NOMO-1 treated with dmso at 0.1 percent for 144 hours (cell line): ENCODE results near the gene RFX1.
"Not testable (repeated sequence)": the region's sequence is repeated elsewhere in the genome, so short reads cannot be mapped to it uniquely, and the experiment has no call there.

ENCODE experiments used
- DNase-seq: peaks from one replicate; lab custom pipeline; 2025; ENCODE audit not compliant: unreplicated experiment; lab: John Stamatoyannopoulos, UW

RFX1 gene

DNA sequence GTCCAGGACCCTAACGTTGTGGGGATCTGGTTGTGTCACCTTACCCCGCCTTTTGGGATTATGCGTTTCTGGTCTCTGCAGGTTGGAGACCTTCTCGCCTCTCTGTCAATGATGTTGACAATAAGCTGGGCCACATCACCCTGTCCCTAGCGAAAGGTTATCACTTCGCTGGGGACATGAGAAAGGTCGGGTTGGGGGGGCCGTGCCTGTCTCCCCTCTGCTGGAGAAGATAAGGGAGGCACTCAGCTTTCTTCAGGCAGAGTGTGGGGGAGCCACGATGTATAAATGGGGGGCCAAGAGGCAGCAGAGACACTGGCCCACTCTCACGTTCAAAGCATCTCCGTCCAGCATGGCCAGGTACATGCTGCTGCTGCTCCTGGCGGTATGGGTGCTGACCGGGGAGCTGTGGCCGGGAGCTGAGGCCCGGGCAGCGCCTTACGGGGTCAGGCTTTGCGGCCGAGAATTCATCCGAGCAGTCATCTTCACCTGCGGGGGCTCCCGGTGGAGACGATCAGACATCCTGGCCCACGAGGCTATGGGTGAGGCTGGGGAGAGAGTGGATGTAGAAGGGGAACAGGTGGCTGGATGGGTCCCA, 21.8 kb upstream of the RFX1 start, which contains the start of gene RLN3:
Gene RLN3, plus strand, starts transcription at position 293 of the 595 bp plus-strand sequence. Its CDS starts 57 bp downstream, at position 350.
- DNase-seq = no peak

GRCh38 chr19:14026652-14027192, 20.6 kb upstream of the RFX1 start:
- not testable (repeated sequence) for DNase-seq

- DNase-seq = peak; percentile 75
Measured at GRCh38 chr19:14023404-14024235, 17.5 kb upstream of the RFX1 start.

- DNase-seq = no peak
Measured at GRCh38 chr19:14022469-14022868, 16.3 kb upstream of the RFX1 start.

DNA sequence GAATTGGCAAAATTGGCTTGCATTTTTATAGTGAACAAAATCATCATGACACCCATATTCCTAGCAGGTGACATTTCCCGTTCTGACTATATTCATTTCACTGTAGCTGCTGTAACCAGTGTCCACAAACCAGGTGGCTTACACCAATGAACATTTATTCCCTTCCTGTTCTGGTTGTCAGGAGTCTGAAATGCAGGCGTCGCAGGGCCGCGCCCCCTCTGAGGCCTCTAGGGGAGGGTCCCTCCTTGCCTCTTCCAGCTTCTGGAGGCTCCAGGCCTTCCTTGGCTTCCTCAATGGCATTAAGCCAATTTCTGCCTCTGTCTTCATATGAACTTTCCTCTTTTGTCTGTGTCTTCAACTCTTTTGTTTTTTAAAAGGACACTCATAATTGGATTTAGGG, 15.4 kb upstream of the RFX1 start:
- no peak for DNase-seq

DNA sequence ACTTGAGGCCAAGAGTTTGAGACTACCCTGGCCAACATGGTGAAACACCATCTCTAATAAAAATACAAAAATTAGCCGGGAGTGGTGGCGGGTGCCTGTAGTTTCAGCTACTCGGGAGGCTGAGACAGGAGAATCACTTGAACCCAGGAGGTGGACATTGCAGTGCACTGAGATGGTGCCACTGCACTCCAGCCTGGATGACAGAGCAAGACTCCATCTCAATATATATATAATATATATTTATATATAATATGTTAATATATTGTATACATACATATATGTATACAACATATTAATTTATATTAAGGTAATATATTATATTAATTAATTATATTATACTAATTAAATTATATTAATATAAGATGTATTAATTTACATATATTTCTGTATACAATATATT, 13.6 kb upstream of the RFX1 start:
- not testable (repeated sequence) for DNase-seq

DNA sequence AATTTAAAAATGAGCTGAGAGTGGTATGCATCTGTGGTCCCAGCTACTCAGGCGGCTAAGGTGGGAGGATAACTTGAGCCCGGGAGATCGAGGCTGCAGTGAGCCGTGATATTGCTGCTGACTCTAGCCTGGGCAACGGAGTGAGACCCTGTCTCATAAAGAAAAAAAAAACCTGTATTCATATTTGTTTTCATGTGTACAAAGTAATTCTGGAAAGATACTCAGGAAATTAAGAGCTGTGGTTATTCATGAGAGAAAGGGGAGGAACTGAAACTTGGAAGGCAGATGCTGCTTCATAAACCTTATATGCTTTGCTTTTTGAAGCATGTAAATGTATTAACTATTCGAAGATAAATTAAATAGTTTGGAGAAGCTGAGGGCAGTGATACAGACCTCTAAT, 13.0 kb upstream of the RFX1 start:
- DNase-seq = no peak

DNA sequence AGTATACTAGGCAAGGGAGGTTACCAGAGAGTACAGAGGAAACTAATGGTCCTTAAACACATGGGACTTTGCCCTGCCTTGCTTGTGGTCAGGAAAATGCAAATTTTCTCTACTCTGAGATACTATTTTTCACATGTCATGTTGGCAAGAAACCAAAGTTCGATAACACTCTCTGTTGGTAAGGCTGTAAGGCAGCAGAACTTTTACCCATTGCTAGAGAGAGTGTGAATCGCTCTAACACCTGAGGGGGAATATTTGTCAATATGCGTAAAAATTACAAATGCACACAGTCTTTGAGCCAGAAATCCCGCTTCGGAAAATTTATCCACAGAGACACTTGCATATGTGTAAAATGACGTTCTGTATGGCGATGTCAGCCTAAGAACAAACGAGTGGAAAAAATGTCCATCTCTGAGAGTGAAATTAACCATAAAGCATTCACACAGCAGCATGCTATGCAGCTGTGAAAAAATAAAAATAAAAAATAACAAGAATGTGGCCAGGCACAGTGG, 9.5 kb upstream of the RFX1 start:
- DNase-seq = no peak

GRCh38 chr19:14012378-14012915, 6.3 kb upstream of the RFX1 start:
- no peak for DNase-seq

DNA sequence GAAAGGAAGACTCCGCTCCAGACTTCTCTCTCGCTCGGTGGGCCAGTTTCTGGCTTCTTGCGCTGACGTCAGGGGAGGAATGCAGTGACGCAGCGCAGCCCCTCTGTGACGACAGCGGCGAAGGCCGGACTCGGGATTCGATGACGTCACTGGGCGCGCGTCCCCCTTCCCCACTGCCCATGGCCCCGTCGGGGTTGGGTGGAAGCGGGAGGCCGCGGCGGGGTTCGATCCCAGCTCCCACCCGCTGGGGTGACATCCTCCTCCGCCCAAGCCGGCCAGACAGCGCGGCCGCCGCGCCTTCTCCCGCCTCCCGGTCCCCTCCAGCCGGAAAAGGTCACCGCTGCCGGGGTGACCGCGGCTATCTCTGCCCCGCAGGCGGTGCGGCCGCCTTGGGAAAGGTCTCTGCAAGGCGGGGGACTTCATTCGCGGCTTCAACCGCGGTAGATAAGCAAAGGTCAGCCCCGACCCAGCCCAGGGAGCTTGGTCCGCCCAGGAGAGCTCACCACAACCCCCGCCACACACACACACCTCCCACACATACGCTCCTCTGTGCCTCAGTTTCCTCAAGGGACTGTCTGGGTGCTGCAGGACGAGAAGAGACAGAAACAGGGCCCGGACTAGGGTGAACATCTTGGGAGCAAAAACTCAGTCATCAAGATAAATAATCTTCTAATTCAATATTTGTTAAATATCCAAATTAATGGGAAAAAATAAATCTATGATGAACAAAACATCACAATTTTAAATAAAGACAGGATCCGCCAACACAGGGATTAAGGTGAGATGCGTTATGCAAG, 844 bp upstream of the RFX1 start:
- no peak for DNase-seq

DNA sequence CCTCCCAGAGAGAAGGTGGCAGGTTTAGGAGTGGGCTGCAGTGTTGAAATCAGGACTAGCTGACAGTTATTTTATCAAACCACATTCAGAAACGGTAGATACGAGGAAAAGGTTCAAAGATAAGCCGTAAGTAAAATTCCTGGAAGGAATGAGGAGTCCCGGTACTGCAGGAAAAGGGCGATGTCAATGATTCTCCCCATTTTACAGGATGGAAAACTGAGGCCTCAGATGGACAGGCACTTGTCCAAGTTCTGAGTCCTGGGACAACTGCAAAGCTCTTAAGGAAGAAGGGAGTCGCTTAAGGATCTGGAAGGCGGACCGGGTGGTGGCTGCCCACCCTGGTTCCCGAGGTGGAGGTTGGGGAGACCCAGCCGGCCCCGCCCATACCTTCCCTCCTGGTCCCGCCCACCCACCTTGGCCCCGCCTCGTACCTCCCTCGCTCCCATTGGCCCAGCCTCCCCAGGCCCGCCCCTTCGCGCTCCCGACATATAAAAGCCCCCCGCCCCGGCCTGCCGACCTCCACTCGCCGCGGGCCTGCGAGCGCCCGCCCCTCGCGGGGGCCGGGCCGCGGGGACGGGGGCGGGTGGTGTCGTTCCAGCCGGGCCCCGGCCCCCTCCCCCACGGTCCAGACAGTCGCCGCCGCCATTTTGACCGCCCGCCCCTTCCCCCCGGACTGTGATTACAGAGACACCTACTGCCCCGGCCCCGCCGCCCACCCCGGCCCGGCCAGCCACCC, 603 bp downstream of the RFX1 start:
- DNase-seq = peak; percentile 63

DNA sequence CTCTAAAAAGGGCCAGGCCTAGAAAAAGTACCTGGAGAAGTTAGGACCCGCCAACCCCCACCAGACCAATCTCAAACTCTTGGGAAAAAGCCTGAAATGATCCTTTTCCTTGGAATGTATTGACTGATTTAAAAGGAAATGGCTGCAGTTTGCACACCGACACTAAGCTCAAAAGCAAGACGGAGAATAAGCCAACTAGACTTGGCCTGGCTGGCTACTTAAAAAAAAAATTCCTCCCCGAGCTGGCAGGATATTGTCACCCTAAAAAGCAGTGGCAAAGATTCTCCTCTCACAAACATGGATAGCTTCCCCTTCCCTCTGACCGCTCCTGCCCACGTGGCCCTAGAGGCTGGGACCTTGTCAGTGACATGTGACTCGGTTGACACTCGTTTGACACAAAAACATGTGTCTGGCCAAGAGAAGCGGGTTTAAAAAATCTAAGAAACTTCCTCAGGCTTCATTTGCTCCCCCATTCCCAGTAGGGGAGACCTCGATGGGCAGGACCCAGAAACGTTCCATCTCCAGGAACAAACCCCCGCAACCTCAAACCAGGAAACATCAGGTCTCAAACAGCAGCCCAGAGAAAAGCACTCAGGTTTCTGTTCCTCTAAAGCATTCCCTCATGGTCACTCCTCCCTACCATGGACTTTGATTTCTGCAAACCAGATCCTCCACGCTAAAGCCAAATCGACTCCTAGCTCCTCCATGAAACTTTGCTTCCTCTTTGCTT, 1.3 kb downstream of the RFX1 start:
- peak; percentile 70 for DNase-seq

DNA sequence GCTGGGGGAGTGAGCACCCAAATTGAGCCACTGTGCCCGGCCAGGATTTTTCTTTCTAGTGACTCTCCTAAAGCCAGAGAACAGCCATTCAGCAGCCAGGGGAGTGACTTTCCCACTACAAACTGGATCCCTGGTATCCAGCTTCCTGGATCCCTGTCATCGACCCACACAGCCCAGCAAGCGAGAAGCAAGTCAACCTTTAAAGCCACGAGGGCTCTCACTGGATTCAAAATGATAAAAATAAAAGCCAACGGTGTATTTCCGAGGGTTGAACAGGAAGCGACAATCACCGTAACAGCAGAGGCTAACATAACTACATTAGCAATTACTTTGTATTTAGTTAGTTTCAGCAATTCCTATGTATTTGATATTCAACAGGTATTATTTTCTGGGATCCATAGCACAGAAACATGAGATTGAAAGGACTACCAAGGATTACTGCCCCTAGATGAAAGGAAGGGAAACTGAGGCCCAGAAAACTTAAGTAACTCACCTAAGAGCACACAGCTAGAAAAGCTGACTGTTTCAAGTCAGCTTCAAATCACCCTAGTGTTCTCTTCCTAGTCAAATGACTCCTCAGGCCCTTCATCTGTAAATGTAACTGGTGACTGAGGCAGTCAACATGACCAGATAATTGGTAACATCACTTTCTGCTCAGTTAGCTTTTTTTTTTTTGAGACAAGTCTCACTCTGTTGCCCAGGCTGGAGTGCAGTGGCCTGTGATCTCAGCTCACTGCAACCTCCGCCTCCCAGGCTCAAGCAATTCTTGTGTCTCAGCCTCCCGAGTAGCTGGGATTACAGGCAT, 2.7 kb downstream of the RFX1 start:
- DNase-seq = no peak

DNA sequence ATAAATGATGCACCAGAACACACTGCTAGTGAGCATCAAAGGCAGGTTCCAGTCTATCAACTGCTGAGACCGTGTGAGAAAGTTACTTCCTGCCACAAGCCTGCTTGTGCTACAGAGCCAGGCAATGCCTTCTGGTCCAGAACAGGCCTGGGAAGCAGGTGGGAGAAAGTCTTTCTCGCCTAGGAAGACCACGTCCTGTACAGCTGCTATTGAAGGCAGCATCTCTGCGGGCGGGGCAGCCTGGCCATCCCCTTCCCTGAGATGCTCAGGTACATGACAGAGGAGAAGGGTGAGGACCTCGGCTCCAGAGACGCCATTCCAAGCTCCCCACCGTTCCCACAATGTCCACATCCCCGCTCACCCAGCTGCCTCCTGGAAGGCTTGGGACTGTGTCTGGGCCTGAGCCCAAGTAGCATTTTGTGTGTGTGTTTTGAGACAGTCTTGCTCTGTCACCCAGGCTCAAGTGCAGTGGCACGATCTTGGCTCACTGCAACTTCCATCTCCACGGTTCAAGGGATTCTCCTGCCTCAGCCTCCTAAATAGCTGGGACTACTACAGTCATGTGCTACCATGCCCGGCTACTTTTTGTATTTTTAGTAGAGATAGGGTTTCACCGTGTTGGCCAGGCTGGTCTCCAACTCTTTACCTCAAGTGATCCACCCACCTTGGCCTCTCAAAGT, 3.4 kb downstream of the RFX1 start:
- no peak for DNase-seq

- no peak for DNase-seq
Measured at GRCh38 chr19:14000691-14001375, 5.3 kb downstream of the RFX1 start.

- DNase-seq = no peak
Measured at GRCh38 chr19:13999085-13999484, 7.0 kb downstream of the RFX1 start.

DNA sequence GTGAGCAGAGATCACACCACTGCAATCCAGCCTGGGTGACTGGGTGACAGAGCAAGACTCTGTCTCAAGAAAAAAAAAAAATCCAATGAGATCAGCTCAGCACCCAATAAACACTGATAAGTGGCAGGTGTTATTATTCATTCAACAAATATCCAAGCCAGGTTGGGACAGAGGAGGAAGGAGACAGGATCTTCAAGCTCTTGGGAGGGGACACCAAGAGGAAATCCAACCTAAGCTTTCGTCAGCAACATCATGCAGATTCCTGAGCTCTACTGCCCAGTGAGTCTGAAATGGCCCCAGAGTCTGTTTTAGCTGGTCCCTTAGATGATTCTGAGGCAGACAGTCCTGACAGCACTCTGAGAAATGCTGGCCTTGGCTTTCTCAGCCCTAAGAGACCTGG, 7.7 kb downstream of the RFX1 start:
- DNase-seq = no peak

GRCh38 chr19:13997631-13997962, 8.5 kb downstream of the RFX1 start:
- no peak for DNase-seq
